SK-N-DZ (cell line): ENCODE results near the gene IL17RC.
"Not testable (repeated sequence)": the region's sequence is repeated elsewhere in the genome, so short reads cannot be mapped to it uniquely, and the experiment has no call there.

Experiments used
- DNase-seq: peaks from one replicate; pipeline ENCODE4 v3.0.0-alpha.2; 2015; ENCODE audit warnings: low spot score

The IL17RC gene

GRCh38 chr3:9915254-9916141 lies 1.4 kb upstream of the IL17RC start:
- DNase-seq, result peak; percentile 75

GRCh38 chr3:9916346-9916733 lies 558 bp upstream of the IL17RC start:
- no peak for DNase-seq

GRCh38 chr3:9917820-9918219 lies 922 bp downstream of the IL17RC start:
- no peak for DNase-seq

- no peak for DNase-seq
Observed at GRCh38 chr3:9918261-9919038, 1.6 kb downstream of the IL17RC start.

GRCh38 chr3:9928158-9928557 lies 11.3 kb downstream of the IL17RC start:
- no peak for DNase-seq

GRCh38 chr3:9930804-9931418 lies 14.0 kb downstream of the IL17RC start:
- DNase-seq, result no peak

GRCh38 chr3:9932535-9932842 lies 15.6 kb downstream of the IL17RC start:
- no peak for DNase-seq

GRCh38 chr3:9932843-9933560 lies 16.1 kb downstream of the IL17RC start:
- DNase-seq, result peak; percentile 89

GRCh38 chr3:9933561-9934234 lies 16.8 kb downstream of the IL17RC start, which contains the start of gene CRELD1:
Gene CRELD1, plus strand, starts transcription at chr3:9933834. Its CDS starts 605 bp downstream, at chr3:9934439.
- peak; percentile 99 for DNase-seq

GRCh38 chr3:9934235-9934621 lies 17.3 kb downstream of the IL17RC start:
- DNase-seq, result no peak

GRCh38 chr3:9934993-9935392 lies 18.1 kb downstream of the IL17RC start:
- DNase-seq, result no peak

GRCh38 chr3:9935966-9936510 lies 19.1 kb downstream of the IL17RC start:
- DNase-seq, result no peak

GRCh38 chr3:9937486-9938238 lies 20.8 kb downstream of the IL17RC start:
- no peak for DNase-seq

GRCh38 chr3:9938966-9939365 lies 22.1 kb downstream of the IL17RC start:
- no peak for DNase-seq

- DNase-seq, result not testable (repeated sequence)
Observed at GRCh38 chr3:9939906-9940305, 23.0 kb downstream of the IL17RC start.

- no peak for DNase-seq
Observed at GRCh38 chr3:9940746-9941145, 23.8 kb downstream of the IL17RC start.

- DNase-seq, result no peak
Observed at GRCh38 chr3:9942164-9942563, 25.3 kb downstream of the IL17RC start.

GRCh38 chr3:9942934-9943690 lies 26.2 kb downstream of the IL17RC start:
- no peak for DNase-seq

GRCh38 chr3:9944271-9944670 lies 27.4 kb downstream of the IL17RC start:
- no peak for DNase-seq
